Skin of body (tissue), 2 donors: ENCODE data around the gene KIF3A. TPM values are rescaled to one million over a fixed set of nuclear protein-coding genes. Genes with fewer than 3 reads are reported as not detected.
"Not testable (repeated sequence)": the region's sequence is repeated elsewhere in the genome, so short reads cannot be mapped to it uniquely, and the experiment has no call there.

Experiments
- DNase-seq: peaks from one replicate; lab custom pipeline; 2025; lab: John Stamatoyannopoulos, UW
- total RNA-seq: library from RNA; depleted of rRNA; stranded (reverse); fragments of >200 nt; gene quantifications from one replicate; pipeline ENCODE4 v1.2.3, GENCODE V29; 2014

Gene KIF3A
- total RNA-seq, 1 donor from 2014 or later: 12.0 TPM

GRCh38 chr5:132718544-132719312 is 18.6 kb downstream of the KIF3A start:
- DNase-seq: no peak

GRCh38 chr5:132714456-132715307 is 22.7 kb downstream of the KIF3A start:
- DNase-seq: peak; percentile 3

- DNase-seq: no peak
Measured at GRCh38 chr5:132708645-132709044, 28.7 kb downstream of the KIF3A start.

GRCh38 chr5:132704875-132705274 is 32.5 kb downstream of the KIF3A start:
- no peak for DNase-seq

DNA sequence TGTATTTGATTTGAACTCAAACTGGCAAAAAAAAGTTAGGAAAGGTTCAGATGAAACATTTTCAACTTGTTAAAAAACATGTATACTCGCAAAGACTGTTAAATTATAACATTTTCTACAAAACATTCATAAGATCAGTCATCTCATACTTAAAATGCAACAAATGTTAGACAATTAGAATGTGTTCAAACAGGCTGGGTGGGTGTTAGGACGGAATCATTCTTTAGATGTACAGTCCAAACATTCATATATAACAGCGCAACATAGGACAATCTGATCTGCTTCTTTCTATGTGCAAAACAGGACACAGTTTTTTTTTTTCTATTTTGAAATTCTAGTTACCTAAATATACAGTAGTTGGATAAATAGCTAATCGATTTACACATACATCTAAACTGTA is 41.4 kb downstream of the KIF3A start:
- DNase-seq: no peak

DNA sequence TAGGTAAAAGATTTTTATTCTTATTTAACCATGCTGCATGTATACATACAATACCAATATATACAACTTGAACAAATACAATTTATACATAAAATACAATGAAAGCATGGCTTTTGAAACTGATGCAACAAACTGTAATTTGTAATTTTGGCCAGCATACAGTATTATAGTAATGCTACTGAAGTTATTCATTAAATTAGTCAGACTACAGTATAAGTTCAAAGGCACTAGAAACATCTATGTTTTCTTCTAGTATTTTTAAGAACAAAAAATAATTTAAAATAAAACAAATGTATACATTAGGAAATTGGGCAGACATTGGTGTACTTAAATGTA is 44.7 kb downstream of the KIF3A start:
- DNase-seq: no peak

- DNase-seq: not testable (repeated sequence)
Measured at GRCh38 chr5:132691755-132692631, 45.4 kb downstream of the KIF3A start.

DNA sequence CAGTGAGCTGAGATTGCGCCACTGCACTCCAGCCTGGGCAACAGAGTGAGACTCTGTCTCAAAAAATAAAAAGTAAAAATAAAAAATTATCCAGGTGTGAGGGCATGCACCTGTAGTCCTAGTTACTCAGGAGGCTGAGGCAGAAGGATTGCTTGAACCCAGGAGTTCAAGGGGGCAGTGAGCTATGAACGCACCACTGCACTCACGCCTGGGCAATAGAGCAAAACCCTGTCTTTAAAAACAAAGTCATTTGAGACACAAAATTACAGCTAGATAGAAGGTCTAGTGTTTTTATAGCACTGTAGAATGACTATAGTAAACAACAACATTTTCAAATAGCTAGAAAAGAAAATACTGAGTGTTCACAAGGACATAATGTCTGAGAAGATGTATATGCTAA is 47.2 kb downstream of the KIF3A start:
- no peak for DNase-seq

- DNase-seq: no peak
Measured at GRCh38 chr5:132689513-132689912, 47.8 kb downstream of the KIF3A start.

DNA sequence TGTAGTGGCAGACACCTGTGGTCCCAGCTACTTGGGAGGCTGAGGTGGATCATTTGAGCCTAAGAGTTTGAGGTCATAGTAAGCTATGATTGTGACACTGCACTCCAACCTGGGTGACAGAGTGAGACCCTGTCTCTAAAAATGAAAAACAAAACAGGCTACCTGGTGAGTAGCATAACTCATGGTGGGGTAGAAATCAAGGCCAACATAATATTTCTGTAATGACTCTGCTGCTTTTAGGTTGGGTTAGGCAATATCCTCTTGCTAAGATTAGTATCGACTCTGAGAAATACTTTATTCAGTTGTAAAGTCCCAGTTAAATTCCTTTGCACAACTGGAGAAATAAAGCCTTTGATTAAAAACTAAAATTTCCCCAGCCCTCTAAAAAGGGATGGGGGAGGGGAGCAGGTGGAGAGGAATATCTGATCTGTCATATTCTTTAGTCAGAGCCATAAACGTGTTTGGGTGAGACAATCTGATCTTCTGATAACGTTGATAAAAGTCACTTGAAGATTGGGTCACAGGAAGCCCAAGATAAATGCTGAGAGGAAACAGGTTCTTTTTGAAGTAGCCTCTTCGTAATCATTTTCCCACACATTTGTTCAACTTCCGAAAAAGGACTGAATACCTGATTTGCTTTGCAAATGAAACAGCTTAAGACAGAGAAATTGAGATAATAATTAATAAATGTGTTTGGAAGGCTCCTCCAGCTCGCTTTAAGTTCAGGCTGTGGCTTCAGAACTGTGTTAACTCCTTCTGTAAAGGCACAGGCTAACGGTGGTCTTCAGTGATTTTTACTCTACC is 48.6 kb downstream of the KIF3A start:
- no peak for DNase-seq

DNA sequence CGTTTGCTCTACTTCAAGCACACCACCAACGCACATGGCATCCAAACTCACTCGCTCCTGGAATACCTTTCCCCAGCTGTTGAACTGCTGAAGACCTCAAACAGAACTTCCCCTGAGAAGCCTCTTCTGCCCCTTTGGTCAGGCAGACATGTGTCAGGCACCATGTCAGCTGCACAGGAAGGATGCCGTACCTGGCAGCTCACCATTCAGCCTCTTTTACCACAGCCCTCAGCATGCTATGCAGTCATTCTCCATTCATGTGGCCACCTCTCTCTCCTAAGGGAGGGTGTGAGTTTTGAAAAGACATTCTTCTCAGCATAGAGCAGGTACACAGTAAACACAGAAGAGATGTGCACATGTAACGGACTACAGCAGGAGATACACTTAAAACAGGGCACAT is 49.4 kb downstream of the KIF3A start:
- DNase-seq: no peak

- no peak for DNase-seq
Measured at GRCh38 chr5:132686193-132686592, 51.2 kb downstream of the KIF3A start.

- no peak for DNase-seq
Measured at GRCh38 chr5:132684922-132685720, 52.2 kb downstream of the KIF3A start.

GRCh38 chr5:132684491-132684890 is 52.9 kb downstream of the KIF3A start:
- DNase-seq: peak; percentile 7

DNA sequence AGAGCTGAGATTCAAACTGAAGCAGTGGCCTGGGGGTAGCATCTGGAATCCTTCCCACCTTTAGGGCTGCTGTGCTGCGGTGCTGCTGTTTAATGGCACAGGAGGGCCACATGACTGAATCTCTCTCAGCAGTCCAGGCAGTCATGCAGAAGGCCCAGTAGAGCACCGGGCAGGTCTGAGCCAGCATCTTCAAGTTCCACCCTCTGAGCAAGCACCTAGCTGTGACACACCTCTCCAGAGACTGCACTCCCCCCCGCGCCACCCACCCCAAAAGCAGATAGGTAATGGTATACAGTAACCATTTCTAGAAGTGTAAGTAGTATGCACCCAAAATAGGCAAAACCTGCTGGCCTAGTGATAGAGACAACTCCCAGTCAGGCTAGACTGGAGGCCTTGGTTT is 55.4 kb downstream of the KIF3A start:
- no peak for DNase-seq

DNA sequence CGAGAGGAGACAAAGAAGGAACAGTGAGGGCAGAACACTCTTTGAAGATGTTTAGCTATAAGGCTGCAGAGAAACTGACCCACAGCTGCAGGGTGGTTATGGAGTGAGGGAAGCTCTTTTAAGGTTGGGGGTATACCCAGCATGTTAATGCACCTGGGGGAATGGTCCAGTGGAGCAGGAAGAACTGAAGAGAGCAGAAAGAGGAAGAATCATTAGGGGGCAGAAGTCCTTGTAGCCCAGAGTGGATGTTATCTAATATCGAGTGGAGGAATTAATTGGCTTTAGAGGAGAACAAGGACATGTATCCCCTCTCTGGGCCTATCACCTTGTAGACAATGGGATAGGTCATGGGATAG is 55.9 kb downstream of the KIF3A start:
- DNase-seq: no peak

DNA sequence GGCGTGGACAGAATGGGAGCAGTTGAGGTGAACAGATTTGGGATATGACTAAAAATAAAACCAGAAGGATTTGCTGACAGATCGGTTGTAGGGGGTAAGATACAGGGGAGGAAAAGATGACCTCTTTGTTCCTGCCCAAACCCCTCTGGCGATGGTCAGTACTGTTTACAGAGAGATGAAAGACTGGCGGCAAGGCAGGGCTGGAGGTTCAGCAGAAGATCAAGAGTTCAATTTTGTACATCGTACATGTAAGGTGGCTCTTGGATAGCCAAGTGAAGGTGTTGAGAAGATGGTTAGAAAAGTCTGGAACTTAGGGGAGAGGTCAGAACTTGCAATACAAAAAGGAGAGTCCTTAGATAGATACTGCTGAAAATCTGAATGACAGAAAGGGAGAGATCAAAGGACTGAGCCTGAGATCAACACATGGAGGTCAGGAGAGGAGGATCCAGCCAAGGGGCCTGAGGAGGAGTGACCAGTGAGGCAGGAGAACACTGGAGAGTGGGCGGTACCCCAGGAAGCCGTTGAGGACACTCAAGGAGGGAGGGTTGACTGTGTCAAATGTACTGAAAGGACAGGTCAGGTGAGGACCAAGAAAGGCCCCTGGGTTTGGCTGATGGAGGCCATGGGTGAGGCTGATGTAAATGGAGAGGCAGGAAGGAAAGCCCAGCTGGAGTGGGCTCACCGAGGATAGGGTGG is 56.4 kb downstream of the KIF3A start:
- no peak for DNase-seq

GRCh38 chr5:132679717-132680380 is 57.5 kb downstream of the KIF3A start:
- DNase-seq: no peak

DNA sequence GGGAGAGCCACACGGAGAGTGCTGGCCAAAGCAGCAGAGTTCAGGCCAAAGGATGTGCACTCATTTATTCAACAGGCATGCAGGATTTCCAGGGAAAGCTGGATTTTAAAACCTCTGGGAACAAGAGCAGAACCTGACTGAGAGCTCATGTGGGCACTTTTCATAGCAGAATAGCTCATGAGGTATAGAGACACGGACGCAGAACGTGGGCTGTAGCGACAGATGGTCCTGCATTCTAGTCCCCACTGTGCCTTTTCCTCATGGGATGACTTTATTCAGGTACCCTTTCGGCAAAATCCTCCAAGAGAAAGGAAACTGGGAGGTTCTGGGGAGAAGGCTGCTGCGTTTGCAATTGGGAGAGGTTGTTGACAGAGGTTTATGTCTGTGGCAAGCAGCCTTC is 58.2 kb downstream of the KIF3A start:
- DNase-seq: no peak
